HG03469 (cell line): ENCODE results near the gene SH3PXD2A.
"Not testable (repeated sequence)": the region's sequence is repeated elsewhere in the genome, so short reads cannot be mapped to it uniquely, and the experiment has no call there.

Experiments used
- ATAC-seq: cut with Tn5 transposase; IDR thresholded peaks from one replicate; pipeline ENCODE4 v1.9.1; 2021; ENCODE audit warnings: mild to moderate bottlenecking, moderate library complexity, moderate number of reproducible peaks; ENCODE audit not compliant: unreplicated experiment

The SH3PXD2A gene

GRCh38 chr10:103614306-103615158 lies 240.8 kb downstream of the SH3PXD2A start:
- no peak for ATAC-seq

- ATAC-seq: no peak
These were observed 241.8 kb downstream of the SH3PXD2A start for GRCh38 chr10:103613616-103614015.

GRCh38 chr10:103612462-103613365 lies 242.7 kb downstream of the SH3PXD2A start:
- ATAC-seq: no peak

- no peak for ATAC-seq
These were observed 244.4 kb downstream of the SH3PXD2A start for GRCh38 chr10:103610921-103611511.

DNA sequence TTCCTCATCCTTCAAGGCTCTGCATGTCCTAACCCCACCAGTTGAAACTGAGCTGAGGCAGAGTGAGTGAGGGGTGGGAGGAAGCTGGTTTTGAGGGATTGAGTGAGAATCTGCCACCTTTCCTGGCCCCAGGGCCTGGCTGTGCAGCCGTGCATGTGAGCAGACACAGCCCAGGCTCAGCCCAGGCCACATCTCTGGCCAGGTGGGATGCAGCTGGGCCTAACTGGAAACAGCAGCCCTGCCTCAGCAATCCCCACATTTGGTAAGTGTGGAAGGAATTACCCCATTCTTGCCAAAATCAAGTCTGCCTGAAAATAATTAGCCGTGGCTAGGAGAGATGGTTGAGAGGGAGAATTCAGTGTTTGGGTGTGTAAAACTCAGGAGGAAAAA lies 245.3 kb downstream of the SH3PXD2A start:
- ATAC-seq: no peak

DNA sequence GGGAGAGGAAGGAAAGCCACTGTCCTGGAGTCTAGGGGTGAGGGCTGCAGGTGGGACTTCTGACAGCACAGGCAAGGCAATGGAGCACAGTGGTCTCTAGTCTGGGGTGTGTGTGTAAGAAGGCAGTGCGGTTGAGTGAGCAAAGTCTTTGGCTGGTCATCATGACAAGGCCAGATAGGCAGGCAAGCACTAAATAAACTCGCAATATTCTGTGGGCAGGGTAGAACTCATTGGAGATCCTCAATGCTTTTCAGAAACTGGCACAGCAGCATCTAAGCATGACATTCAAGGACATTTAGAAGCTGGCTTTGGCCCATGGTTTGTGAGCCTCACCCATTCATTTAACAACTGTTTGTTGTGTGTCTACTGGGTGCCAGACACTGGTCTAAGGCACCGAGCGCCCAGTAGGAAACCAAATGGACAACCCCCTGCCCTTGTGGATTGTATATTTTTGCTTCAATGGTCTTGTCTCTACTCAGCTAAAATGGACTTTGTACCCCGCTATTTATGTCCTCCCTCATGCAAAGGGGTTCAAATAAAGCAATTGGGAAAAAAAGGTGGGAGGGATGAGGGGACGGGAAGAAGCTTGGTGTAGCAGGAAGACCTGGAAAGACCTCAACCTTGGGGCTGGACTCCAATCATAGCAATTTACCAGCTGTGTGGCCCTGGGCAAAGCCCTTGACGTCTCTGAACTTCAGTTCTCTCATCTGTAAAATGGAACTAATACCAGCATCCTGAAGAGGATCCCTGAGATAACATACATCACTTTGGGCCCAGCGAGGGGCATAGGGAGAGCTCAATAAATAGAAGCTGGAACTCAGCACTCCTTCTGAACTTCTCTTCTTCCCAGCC lies 245.9 kb downstream of the SH3PXD2A start:
- no peak for ATAC-seq

GRCh38 chr10:103608056-103608455 lies 247.3 kb downstream of the SH3PXD2A start:
- not testable (repeated sequence) for ATAC-seq

GRCh38 chr10:103607051-103607450 lies 248.3 kb downstream of the SH3PXD2A start:
- not testable (repeated sequence) for ATAC-seq

DNA sequence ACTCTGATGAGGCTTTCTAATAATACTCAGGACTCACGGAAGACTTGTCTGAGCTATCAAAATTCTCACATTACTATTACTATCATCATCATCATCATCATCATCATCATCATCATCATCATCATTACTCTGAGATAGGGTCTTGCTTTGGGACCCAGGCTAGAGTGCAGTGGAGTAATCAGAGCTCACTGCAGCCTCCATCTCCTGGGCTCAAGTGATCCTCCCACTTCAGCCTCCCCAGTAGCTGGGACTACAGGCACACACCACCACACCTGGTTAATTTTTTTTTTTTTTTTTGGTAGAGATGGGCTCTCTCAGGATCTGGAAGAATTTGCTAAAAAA lies 249.3 kb downstream of the SH3PXD2A start:
- ATAC-seq: not testable (repeated sequence)

GRCh38 chr10:103605359-103606096 lies 249.8 kb downstream of the SH3PXD2A start:
- no peak for ATAC-seq

GRCh38 chr10:103603382-103603781 lies 252.0 kb downstream of the SH3PXD2A start:
- ATAC-seq: no peak

GRCh38 chr10:103602852-103603155 lies 252.6 kb downstream of the SH3PXD2A start:
- no peak for ATAC-seq

- ATAC-seq: no peak
These were observed 253.1 kb downstream of the SH3PXD2A start for GRCh38 chr10:103602028-103602851.

DNA sequence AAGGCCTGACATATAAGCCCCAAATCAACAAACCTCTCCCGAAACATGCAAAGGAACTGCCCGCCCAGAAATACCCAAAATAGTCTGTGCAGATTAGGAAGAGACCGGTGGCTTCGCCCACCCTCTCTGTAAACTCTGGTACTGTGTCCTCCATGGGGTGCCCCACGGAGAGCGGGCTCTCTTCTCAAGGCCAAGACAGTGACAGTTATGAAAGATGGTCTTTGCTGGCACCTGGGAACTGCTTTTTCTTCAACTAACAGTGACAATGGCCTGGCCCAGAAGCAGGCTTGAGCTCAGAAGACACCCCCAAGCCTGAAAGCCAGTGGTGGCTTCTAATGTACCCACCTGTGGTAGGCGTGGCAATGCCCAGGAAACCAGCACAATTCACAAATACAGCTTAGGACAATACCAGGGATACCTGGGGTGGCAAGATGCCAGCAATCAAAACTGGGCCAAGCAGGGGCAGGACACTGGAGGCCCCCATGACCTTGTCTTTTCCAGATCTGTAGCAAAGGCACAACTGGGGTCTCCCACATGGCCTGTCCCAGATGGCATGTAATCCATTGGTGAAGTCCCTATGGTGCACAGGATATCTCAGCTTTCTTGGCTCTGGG lies 254.3 kb downstream of the SH3PXD2A start:
- no peak for ATAC-seq

DNA sequence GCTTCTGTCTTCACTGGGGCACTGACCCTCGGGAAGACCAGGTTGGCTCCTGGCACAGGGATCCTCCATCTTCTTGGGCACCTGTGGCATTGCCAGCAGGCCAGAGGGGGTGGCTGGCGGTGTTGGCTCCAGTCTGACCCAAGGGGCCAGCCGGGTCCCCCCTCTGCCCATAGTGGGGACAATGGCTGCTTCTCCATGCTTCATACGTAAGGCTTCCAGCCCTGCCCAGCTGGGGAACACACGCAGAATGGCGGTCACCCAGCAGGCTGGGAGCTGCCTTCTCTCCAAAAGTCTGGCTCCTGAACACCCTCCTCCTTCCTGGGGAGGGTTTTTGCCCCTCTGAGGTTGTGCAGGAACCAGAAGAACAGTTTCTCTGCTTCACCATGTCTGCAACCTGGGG lies 255.1 kb downstream of the SH3PXD2A start:
- ATAC-seq: no peak

DNA sequence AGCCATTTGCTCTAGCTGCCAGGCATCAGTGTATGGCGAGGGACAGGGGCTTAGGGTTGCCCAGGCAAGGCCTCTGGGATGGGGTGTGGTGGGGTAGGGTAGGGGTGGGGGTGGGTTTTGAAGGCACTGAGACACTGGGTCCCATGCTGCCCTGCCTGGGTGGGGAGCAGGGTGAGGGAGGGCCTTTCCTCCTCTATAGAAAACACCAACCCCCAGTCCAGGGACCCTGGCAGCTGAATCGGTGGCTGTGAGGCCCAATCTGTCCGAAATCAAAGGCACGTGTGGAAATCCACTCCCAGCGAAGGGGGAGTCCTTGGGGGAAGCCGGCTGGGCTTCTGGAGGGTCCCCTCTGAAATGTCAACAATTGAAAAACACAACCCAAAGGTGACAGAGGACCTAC lies 255.5 kb downstream of the SH3PXD2A start:
- no peak for ATAC-seq

- ATAC-seq: no peak
These were observed 256.2 kb downstream of the SH3PXD2A start for GRCh38 chr10:103599211-103599610.

DNA sequence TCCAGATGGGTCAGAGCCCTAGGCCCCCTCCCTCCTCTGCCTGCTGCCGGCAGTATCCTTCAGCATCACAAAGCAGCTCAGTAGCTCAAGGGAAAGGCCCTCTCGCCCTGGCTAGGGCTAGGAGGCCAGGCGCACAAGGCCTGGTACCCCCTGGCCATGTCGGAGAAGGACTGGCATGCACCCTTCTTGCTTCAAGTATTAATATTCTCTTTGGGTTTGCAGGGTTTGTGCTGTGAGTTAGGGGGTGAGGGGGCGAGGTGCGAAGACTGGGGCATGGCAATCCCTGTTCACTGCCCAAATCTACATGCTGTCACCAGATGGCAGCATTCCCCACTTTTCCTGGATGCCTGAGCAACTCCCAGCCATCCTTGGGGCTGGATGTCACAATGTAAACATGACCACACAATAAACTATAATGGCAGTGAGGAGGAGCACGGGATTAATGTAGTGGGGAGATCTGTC lies 256.7 kb downstream of the SH3PXD2A start:
- ATAC-seq: no peak

- no peak for ATAC-seq
These were observed 258.4 kb downstream of the SH3PXD2A start for GRCh38 chr10:103597003-103597402.
